ENCODE measurements around the gene KCNJ13. TPM values are rescaled to one million over a fixed set of nuclear protein-coding genes. Genes with fewer than 3 reads are reported as not detected.

KCNJ13 gene
- under 1 TPM in 8 of 12 donors, not detected in 4; 0.07 to 0.43 (median 0.13) TPM for polyA plus RNA-seq (ENCODE audit: insufficient read length in 12 of 12)
- long read RNA-seq, donor 1, partial matches to known transcripts, result 0 of 2 reads
- long read RNA-seq, donor 1, other reads (novel, unspliced or antisense), result 0 of 2 reads
- long read RNA-seq, donor 2, result 0 reads
- long read RNA-seq, donor 3, result 0 reads
- long read RNA-seq, donor 4, partial matches to known transcripts, result 9 of 9 reads
- long read RNA-seq, donor 4, other reads (novel, unspliced or antisense), result 0 of 9 reads
- long read RNA-seq, donor 5, result 0 reads
- long read RNA-seq, donor 6, result 0 reads
- long read RNA-seq, donor 7, result 0 reads
- long read RNA-seq, donor 8, result 0 reads
- long read RNA-seq, donor 9, partial matches to known transcripts, result 0 of 1 reads
- long read RNA-seq, donor 9, other reads (novel, unspliced or antisense), result 0 of 1 reads
- long read RNA-seq, donor 10, result 0 reads
- long read RNA-seq, donor 11, partial matches to known transcripts, result 19 of 19 reads
- long read RNA-seq, donor 11, other reads (novel, unspliced or antisense), result 0 of 19 reads

DNA sequence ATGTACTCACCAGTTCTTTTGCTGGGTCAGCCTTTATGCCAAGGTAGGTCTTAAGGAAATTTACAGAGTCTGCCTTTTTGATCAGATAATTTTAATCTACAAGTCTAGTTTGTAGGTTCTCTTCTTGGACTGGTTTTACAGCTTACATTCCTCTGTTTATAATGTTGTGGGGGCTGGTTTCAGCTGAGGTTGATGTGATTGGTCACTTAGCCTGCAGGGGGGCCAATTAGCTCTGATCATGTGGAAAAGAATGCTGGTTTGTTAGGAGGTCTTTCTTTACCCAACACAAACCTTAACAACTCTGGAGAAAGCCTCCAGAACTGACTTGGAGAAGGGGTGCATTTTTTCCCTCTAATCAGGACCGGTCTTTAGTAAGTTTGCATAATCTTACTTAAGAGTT, at the start of gene KCNJ13:
Gene KCNJ13, minus strand, starts transcription at position 131 of the 400 bp plus-strand sequence. CDS start 5,203 bp downstream, outside the sequence.
- no peak for DNase-seq

DNA sequence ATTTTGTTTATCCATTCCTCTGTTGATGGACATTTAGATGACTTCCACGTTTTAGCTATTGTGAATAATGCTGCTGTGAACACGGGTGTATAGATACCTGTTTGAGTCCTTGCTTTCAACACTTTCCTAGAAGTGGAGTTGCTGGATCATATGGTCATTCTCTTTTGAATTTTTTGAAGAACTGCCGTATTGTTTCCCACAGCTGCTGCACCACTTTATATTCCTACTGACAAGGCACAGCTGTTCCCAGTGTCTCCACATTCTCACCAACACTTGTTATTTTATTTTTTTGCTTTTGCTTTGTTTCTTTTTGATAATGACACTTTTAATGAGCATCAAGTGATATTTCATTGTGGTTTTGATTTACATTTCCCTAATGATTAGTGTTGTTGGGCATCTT, 41.4 kb upstream of the KCNJ13 start:
- no peak for DNase-seq

GRCh38 chr2:232816657-232817056, 40.3 kb upstream of the KCNJ13 start:
- DNase-seq, result no peak

DNA sequence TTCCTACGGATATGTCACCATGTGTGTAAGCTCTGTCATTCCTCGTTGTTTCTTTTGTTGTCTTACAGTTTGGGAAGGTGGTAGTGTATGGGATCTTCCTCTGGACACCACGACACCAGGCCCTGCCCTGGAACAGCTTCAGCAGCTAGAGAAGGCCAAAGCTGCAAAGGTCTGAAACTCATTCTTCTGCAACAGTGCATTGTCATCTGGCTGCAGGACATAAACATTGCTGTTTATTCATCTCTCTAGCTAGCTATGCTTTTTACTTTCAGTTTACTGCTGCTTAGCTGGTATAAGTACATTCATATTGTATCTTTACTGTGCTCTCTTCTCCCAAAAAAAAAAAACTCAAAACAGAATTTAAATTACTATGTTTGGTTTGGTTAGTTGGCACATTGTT, 39.2 kb upstream of the KCNJ13 start:
- DNase-seq, result no peak

DNA sequence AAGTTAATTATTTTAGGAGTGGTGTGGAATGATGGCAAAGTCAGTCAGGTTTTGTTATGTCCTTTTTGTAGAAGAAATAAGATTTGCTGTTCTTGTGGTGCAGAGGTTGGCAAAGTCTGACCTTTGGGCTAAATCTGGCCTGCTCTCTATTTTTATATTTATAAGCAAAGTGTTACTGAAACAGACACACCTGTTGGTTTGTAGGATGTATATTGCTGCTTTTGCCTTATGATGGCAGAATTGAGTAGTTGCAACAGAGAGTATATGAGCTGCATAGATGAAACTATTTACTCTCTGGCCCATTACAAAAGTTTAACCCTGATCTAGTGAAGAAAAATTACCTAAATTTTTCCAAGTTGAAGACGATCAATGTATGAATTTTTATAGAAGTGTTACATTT, 34.1 kb upstream of the KCNJ13 start:
- no peak for DNase-seq

DNA sequence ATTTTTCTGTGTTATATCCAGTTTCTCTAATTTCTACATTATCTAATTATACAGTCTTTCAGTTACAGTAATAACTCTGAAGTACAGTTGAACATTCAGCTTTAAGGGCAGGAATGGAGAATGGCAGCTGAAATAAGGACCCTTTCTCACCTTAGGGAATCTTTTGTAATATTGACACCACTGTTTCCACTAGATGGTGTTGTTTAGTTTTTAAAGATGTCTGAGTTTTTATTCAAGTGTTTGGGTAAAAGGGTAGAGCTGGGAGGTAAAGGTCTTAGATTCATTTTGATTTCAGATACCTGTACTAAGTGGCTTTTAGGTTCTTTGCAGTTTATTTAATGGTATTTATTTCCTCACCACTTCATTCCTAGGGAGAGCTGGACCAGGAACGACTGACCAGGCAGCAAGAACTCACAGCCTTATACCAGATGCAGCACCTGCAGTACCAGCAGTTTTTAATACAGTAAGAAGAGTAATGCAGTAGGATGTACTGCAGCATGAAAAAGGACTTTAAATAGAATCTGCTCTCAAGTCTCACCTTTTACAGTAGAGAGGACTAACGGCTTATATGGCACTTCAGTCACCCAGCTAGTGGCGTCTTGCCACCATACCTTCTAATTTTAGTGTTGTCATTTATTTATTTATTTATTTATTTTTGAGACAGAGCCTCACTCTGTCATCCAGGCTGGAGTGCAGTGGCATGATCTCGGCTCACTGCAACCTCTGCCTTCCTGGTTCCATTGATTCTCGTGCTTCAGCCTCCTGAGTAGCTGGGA, 33.2 kb upstream of the KCNJ13 start:
- no peak for DNase-seq

DNA sequence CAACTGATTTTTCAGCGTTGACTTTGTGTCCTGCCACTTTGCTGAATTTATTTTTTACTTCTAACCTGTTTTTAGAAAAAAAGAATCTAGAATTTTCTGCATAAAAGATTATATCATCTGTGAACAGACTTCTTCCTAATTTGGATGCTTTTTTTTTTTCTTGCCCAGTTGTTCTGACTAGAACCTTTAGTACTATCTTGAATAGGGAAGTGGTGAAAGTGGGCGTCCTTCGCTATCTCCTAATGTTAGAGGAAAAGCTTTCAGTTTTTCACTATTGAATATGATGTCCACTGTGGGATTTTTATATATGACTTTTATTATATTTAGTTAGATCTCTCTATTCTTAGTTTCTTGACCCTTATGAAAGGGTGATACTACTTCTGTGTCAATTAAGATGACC, 25.7 kb upstream of the KCNJ13 start:
- DNase-seq, result no peak

GRCh38 chr2:232800166-232800565, 23.8 kb upstream of the KCNJ13 start:
- DNase-seq, result peak; percentile 1

DNA sequence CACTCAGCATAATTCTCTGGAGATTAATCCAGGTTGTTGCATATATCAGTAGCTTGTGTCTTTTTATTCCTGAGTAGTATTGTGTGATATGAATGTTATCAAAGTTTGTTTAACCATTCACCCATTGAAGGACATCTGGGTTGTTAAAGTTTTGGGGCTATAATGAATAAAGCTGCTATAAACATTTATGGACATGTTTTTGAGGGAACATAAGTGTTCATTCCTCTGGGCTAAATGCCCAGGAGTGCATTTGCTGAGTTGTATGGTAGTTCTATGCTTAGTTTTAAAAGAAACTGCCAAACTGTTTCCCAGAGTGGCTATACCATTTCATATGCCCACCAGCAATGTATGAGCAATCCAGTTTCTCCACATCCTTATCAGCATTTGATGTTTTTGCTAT, 21.8 kb upstream of the KCNJ13 start:
- DNase-seq, result no peak

DNA sequence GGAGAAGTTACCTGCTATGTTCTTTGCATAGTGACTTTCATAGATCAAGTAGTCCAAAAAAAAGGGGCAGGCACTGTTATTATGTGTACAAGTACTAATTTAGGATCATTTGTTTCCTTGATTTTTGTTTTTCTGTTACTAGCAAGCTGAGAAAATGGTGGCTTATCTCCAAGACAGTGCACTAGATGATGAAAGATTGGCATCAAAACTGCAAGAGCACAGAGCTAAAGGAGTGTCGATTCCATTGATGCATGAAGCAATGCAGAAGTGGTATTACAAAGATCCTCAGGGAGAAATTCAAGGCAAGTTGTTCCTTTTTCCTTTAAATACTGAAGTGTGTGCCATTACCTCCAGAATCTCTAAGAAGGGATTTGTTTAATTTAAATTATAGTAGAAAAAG, 19.6 kb upstream of the KCNJ13 start:
- DNase-seq, result no peak

GRCh38 chr2:232794981-232795380, 18.6 kb upstream of the KCNJ13 start:
- DNase-seq, result no peak

DNA sequence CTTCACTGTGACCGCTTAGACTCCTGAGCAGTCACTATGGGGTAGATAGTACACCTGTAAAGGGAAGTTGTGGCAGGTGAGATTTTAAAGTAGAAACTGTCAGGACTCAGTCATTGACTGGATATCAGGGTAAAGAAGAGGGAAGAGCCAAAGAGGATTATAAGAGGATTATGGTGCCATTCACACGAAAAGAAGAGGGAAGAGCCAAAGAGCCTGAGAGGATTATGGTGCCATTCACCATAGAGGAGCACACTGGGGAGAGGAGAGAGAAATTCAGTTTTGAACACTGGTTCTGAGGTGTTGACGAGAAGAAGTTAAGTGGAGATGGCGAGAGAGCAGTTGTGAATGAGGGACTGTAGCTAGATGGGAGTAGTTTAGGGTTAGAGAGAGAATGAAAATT, 16.9 kb upstream of the KCNJ13 start:
- DNase-seq, result no peak

DNA sequence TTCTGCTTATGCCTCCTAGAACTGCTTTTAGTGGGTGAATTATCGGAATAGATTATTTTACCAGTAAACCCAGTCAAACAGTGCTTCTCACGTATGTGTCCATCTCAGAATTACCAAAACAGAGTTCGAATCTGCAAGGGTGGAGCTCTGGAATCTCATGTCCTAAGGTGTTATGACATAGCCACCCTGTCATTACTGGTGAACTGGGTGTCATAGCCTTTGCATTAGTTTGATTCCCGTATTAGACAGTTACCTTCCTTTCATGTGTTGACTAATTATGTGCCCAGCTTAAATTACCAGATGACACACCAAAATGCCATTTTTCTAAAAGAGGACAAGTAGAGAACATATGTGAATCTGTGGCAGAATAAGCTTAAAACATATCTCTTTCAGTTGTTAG, 15.2 kb upstream of the KCNJ13 start:
- DNase-seq, result no peak

- DNase-seq, result no peak
Observed at GRCh38 chr2:232789082-232789481, 12.7 kb upstream of the KCNJ13 start.

GRCh38 chr2:232787806-232788205, 11.4 kb upstream of the KCNJ13 start:
- DNase-seq, result no peak

DNA sequence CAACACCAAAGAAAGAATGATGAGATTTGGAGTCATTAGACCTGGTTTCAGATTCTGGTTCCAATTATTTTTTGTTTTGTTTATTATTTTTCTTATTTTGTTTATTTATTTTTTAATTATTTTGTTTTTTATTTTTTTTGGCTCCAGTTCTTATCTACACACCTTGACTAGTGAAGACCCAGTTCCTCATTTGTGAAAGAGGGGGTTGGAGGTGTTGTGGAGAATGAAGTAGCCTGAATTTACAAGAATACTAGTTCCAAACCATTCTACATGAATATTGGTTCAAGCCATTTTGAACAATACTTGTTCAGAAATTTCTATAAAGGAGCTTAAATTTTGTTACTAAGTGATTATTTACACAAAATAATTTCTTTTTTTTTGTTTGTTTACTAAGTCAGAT, 6.9 kb upstream of the KCNJ13 start:
- no peak for DNase-seq

DNA sequence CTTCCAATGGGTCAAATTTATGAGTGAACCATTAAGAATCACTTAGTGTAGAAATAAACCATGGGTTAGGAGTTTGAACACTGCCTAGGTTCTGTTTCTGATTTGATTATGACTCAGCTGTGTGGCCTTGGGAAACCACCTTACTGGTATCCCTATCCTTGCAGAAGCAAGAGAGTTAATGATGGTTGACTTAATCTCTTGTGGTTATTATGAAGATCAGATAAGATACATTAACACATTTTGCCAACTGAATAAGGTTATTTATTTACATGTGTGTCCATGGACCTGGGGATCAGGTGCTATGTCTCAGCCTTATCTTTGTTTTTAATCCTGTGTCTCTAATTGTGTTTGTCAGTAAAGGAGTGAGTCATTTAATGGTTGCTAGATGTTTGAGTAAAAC, 5.4 kb upstream of the KCNJ13 start:
- DNase-seq, result no peak

DNA sequence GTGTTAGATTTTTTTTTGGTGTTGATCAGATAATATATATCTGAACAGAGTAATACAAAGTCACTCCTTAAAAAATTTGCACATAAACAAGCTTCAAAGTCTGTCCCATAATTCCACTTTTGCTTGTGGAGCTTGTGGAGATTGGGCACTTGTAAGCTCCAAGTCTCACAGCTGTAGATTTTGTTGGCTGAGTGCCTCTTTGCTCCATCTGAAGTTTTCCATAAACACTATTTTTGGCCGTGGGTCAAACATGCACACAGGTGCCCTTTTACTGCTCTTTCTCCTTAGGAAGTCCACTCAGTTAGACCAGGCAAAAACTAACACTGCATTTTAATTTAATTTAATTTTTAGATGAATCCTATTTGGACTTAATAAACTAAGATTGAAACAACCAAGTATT, 3.6 kb upstream of the KCNJ13 start:
- DNase-seq, result peak; percentile 43

DNA sequence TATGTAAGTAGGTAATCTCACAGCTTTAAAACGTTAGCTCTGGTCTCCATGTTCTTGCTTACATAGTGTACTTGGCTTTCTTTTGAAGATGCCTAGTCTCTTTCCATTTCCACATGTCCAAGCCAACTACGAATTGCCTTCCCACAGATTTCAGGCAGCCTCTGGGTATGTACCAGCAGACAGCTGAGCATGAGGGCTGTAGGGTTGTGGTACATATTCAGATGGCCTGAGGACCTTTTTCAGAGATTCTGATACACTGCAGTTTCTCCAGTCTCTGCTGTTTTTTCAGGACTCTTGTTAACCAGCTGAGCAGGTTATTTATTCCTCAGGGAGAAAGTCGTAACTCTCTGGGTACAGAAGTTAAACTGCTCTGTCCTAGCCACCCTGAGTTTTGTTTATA, 3.1 kb upstream of the KCNJ13 start:
- DNase-seq, result no peak

DNA sequence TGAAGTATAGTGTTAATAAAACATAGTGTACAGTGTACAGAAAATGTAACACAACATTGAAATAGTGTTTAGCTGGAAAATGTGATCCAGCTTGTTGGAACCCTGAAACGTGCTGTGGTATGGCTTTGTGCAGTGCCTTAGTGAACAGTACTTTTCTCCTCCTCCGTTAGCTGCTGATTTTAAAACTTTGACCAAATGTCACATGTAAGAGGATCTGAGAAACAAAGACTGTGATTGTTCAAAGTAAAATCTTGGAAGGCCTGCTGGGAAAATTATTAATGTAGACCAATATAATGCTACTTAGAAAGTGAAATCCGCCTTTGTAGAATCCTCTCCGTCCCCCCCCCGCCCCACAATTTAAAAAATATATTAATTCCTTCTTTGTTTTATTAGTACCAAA, 911 bp upstream of the KCNJ13 start:
- no peak for DNase-seq

- no peak for DNase-seq
Observed at GRCh38 chr2:232773815-232774214, 2.5 kb downstream of the KCNJ13 start.

DNA sequence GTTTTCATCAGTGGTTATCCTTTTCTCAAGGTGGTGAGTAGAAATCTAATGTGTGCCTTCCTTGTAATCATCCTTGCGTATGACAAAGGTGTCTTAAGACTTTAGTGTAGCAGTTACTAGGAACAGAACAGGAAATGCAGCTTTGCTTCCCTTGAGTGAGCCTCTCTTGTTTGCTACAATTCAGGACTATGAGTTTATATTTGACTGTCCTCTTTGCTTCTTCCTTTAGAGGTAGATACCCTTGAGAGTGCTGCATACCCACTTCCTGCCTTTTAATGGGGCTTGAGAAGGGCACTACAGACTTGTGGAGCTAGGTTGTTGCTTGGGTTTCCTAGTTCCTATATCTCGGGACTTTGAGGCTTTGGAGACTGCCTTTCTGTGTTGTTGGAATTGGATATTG, 3.8 kb downstream of the KCNJ13 start:
- no peak for DNase-seq

DNA sequence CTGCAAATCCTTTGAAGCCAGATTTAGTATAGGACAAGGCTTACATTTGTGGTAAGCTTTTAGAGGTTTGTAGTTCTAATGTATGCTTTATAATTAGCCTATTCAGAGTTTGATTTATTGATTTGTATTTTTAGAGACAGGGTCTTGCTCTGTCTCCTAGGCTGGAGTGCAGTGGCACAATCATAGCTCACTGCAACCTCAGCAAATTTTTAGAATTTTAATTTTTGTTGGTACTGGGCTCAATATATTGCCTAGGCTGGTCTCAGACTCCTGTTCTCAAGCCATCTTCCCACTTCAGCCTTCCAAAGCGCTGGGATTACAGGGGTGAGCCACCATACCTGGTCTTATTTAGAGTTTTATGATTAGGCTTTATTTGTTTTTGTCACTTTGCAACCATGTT, 4.5 kb downstream of the KCNJ13 start:
- DNase-seq, result no peak

All from muscle of arm (tissue), 14 donors.